Measurements from ENCODE around the gene PPP6R1. TPM values are rescaled to one million over a fixed set of nuclear protein-coding genes. Genes with fewer than 3 reads are reported as not detected.

The PPP6R1 gene
- total RNA-seq, 8 experiments from 2014 or later = 18.3 to 77.0 (median 26.7) TPM

GRCh38 chr19:55181740-55182139 lies 77.1 kb downstream of the PPP6R1 start:
- H3K4me3 ChIP-seq = no peak overlapping the region
- in situ Hi-C loops (cut with MboI; ENCODE audit: low pct_unique_long_range_greater_than_20kb in 2 of 9, low sequenced_read_pairs in 9 of 9, unreplicated experiment in 9 of 9) = no loop called here
- no peak for ATAC-seq (replicated peaks in 6 of 8)
- WGBS, 10 experiments = 0 to 71% (median 40%) methylated on average over 1 to 5 of the region's 20 CpGs; no CpG with 5 or more reads in 7 of the 10 experiments
- H3K4me1 ChIP-seq (replicated peaks in 1 of 2) = peaks cover 7 to 15% of the 10 kb centered on the region in 2 donors
- no peak overlapping the region for H3K27ac ChIP-seq

Other genes with a start within 250 kb of the PPP6R1 start
- gene GP6, start 220.8 kb downstream of the PPP6R1 start, total RNA-seq = under 1 TPM in 7 of 8 experiments, not detected in 1; 0.14 to 1.00 (median 0.57) TPM
- gene RDH13, start 195.9 kb downstream of the PPP6R1 start, total RNA-seq = 10 to 100 TPM in 6 of 8 experiments, 1 to 10 TPM in 2; 7.9 to 24.3 (median 14.1) TPM
- gene EPS8L1, start 183.1 kb downstream of the PPP6R1 start, total RNA-seq = 10 to 100 TPM in 3 of 8 experiments, 1 to 10 TPM in 5; 2.2 to 38.1 (median 8.1) TPM
- 10 to 100 TPM; 16.6 to 66.3 (median 36.7) TPM for gene PPP1R12C, start 141.4 kb downstream of the PPP6R1 start, total RNA-seq
- 10 to 100 TPM in 2 of 8 experiments, 1 to 10 TPM in 6; 1.2 to 36.8 (median 3.9) TPM for gene TNNT1, start 109.8 kb downstream of the PPP6R1 start, total RNA-seq
- gene TNNI3, start 101.3 kb downstream of the PPP6R1 start, total RNA-seq = 1 to 10 TPM in 7 of 8 experiments, not detected in 1; 2.9 to 8.5 (median 3.2) TPM
- gene DNAAF3, start 92.4 kb downstream of the PPP6R1 start, total RNA-seq = 1 to 10 TPM in 6 of 8 experiments, under 1 TPM in 2; 0.41 to 7.2 (median 1.4) TPM
- gene SYT5, start 78.7 kb downstream of the PPP6R1 start, total RNA-seq = 10 to 100 TPM in 4 of 8 experiments, 1 to 10 TPM in 4; 1.1 to 19.3 (median 8.7) TPM
- 10 to 100 TPM in 6 of 8 experiments, 1 to 10 TPM in 2; 4.0 to 59.0 (median 18.1) TPM for gene PTPRH, start 49.5 kb downstream of the PPP6R1 start, total RNA-seq
- gene TMEM86B, start 30.3 kb downstream of the PPP6R1 start, total RNA-seq = 1 to 10 TPM in 7 of 8 experiments, under 1 TPM in 1; 0.81 to 3.1 (median 2.2) TPM
- 10 to 100 TPM; 20.6 to 37.3 (median 24.5) TPM for gene HSPBP1, start 21.1 kb upstream of the PPP6R1 start, total RNA-seq
- 100 to 1,000 TPM in 1 of 8 experiments, 10 to 100 TPM in 6, 1 to 10 TPM in 1; 1.4 to 102 (median 77.8) TPM for gene BRSK1, start 25.0 kb upstream of the PPP6R1 start, total RNA-seq
- under 1 TPM in 3 of 8 experiments, not detected in 5; 0.11 to 0.62 (median 0.33) TPM for gene TMEM150B, start 66.3 kb upstream of the PPP6R1 start, total RNA-seq
- gene KMT5C, start 80.9 kb upstream of the PPP6R1 start, total RNA-seq = 10 to 100 TPM in 6 of 8 experiments, 1 to 10 TPM in 2; 8.4 to 25.1 (median 20.9) TPM
- 10 to 100 TPM in 1 of 8 experiments, 1 to 10 TPM in 4, under 1 TPM in 3; 0.55 to 15.3 (median 1.2) TPM for gene COX6B2, start 95.7 kb upstream of the PPP6R1 start, total RNA-seq
- under 1 TPM in 6 of 8 experiments, not detected in 2; 0.05 to 0.71 (median 0.14) TPM for gene GARIN5B, start 104.2 kb upstream of the PPP6R1 start, total RNA-seq
- gene IL11, start 111.4 kb upstream of the PPP6R1 start, total RNA-seq = 1 to 10 TPM in 2 of 8 experiments, under 1 TPM in 6; 0.10 to 2.4 (median 0.43) TPM
- gene TMEM190, start 117.8 kb upstream of the PPP6R1 start, total RNA-seq = 1 to 10 TPM in 1 of 8 experiments, under 1 TPM in 2, not detected in 5; 0.46 to 8.4 (median 0.58) TPM
- under 1 TPM in 3 of 8 experiments, not detected in 5; 0.23 to 0.40 (median 0.25) TPM for gene TMEM238, start 125.3 kb upstream of the PPP6R1 start, total RNA-seq
- gene RPL28, start 126.9 kb upstream of the PPP6R1 start, total RNA-seq = 1,000 to 10,000 TPM in 2 of 8 experiments, 100 to 1,000 TPM in 6; 362 to 1,444 (median 673) TPM
- gene UBE2S, start 148.8 kb upstream of the PPP6R1 start, total RNA-seq = 10 to 100 TPM; 21.5 to 86.6 (median 37.8) TPM
- 1 to 10 TPM in 5 of 8 experiments, under 1 TPM in 3; 0.10 to 3.4 (median 1.5) TPM for gene SHISA7, start 184.3 kb upstream of the PPP6R1 start, total RNA-seq
- 10 to 100 TPM; 35.4 to 82.0 (median 59.1) TPM for gene ISOC2, start 202.6 kb upstream of the PPP6R1 start, total RNA-seq
- 1 to 10 TPM in 2 of 8 experiments, under 1 TPM in 5, not detected in 1; 0.05 to 1.3 (median 0.72) TPM for gene C19orf85, start 205.7 kb upstream of the PPP6R1 start, total RNA-seq
- gene ZNF628, start 217.6 kb upstream of the PPP6R1 start, total RNA-seq = 1 to 10 TPM; 1.1 to 5.6 (median 3.6) TPM
- gene NAT14, start 226.2 kb upstream of the PPP6R1 start, total RNA-seq = 10 to 100 TPM; 10.9 to 62.6 (median 48.2) TPM
- gene SSC5D, start 229.4 kb upstream of the PPP6R1 start, total RNA-seq = 1 to 10 TPM in 3 of 8 experiments, under 1 TPM in 5; 0.27 to 3.0 (median 0.63) TPM